Measurements from ENCODE around the gene C16orf74.

C16orf74 gene

DNA sequence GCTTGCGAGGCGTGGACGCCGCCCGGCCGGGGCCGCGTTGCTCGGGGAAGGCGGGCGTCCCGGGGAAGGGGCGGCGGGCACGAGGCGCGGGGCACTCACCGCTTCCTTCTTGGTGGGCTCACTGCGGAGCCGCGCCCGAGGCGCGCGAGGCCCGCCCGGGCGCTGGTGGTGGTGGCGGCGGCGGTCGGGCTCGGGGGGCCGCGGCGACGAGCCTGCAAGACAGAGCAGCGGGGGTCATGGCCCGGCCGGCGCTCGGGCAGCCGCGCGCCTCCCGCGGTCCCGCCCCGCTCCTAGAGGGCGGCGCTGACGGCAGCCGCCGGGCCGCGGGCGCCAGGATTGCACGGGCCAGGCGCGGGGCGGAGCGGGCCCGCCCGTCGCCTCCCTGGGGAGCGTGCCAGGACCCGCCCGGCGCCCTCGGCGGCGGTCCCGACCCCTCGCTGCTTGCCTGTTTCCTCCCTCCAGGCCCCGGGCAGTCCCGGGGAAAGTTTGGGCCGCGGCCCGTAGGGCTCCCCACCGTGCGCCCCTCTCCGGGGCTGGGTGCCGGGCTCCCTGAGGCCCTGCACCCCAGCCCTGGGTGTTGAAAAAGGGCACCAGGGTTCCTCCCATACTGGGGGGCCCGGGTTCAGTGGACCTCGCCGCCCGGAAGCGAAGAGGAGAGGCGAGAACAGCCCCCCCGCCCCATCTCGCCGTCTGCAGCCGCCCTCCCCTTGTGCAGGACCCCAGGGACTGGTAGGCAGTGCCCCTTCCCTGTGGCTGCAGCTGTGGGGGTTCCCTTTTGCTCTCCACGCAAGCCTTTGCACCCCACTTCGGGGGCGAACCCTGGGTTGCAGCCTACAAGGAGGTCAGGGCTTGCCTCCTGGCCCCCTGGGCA is at the start of gene C16orf74:
TSS of gene C16orf74 (minus strand) at position 270 of the 871 bp plus-strand sequence. CDS start 15,879 bp downstream, outside the sequence.
- peak; percentile 45 for DNase-seq

DNA sequence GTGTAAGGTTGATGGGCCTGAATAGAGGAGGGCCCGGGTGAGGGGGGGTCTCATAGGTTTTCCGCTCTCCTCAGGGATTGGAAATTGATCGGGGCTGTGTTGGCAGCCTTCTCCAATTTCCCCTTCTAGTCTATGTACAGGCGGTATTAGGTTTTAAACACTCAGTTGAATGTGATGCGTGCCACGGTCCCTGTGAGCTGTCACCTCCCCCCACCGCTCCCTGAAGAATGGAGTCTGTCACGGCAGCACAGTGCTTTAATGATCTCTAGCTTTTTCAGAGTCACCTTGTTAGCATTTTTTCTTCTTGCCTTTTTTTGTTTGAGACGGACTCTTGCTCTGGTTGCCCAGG is 49.4 kb upstream of the C16orf74 start:
- DNase-seq (peak; percentile 25), ATAC-seq (peak; percentile 4)

More for the DNA sequence above, at the start of gene C16orf74:
- peak; percentile 57 for ATAC-seq

DNA sequence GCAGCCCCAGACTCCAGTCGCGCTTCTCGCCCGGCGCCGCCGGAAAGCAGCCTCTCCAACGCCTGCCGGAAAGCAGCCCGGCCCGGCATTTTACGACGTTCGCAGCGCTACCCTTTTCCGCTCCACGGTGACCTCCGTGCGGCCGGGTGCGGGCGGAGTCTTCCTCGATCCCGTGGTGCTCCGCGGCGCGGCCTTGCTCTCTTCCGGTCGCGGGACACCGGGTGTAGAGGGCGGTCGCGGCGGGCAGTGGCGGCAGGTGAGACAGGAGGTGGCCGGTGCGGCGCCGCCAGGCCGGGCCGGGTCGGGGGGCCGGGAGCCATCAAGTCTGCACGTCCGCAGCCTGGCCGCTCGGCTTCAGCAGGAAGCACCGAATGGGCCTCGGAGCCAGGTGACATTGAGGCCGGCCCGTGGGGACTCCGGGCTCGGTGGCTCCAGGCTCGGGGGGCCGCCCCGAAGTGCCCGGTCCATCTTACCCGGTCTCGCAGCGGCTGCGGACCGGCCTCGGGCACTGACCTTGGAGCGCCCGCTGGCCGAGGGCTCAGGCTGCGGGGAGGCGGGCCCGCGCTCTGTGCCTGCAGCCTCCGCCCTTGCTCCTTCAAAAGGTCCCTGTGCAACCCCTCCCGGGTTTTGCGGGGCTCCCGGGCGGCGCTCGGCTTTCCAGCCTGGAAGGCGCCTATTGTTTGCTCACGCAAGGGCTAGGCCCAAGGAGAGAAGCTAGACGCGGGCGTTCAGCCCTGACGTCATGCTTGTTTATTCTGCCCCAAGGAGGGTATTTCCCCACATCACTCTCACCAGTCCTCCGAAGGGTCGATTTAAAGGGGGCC is 48.8 kb upstream of the C16orf74 start, which contains the start of the genes COX4I1 and EMC8:
TSS of gene COX4I1 (plus strand) at position 199 of the 824 bp plus-strand sequence. CDS start 1,511 bp downstream, outside the sequence.
TSS of gene EMC8 (minus strand) at position 48 of the 824 bp plus-strand sequence. CDS start 249 bp downstream, outside the sequence.
- ATAC-seq = peak; percentile 92
- peak; percentile 96 for DNase-seq

DNA sequence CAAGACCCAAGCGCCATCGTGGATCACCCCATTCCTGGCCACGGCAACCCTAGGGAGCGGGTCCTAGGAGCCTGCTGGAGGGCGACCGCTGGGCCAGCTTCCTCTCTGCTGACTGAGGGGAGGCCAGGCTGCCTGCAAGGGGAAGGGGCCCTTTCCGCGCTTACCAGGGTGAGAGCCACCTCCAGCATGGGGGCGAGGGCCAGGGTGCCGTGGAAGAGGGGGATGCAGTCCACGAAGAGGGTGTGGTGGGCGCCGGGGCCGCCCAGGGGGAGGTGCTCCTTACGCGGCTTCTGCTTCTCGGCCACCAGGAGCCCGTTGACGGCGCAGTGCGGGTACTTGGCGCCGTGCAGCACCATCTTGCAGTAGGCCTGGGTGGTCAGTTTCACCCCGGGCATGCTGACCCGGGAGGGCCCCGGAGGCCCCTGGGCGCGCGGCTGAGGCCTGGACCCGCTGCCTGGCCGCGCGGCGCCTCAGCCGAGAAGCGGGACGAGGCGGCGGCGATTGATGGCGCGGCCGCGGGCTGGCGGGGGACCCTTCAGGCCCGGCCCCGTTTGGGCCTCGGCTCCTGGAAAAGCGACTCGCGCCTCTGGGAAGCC is 48.1 kb upstream of the C16orf74 start:
- DNase-seq (peak; percentile 54), ATAC-seq (peak; percentile 26)

DNA sequence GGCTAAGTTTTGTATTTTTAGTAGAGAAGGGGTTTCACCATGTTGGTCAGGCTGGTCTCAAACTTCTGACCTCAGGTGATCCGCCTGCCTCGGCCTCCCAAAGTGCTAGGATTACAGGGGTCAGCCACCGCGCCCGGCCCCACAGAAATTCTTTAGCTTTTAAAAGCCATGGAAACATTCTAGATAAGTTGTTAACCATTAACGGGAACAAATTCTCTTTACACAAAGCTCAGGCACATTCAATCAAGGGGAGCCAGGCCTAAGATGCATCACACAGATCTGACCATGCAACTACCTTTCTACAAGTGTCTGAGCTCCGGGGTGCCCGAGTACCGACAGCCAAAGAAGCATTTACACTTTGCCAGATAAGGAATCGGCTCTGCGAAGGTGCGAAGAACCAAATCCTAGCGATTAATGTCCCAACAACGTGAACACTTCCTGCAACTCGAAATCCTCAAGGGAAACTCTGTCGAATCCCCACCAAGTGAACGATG is 47.4 kb upstream of the C16orf74 start:
- ATAC-seq (no peak), DNase-seq (no peak)

DNA sequence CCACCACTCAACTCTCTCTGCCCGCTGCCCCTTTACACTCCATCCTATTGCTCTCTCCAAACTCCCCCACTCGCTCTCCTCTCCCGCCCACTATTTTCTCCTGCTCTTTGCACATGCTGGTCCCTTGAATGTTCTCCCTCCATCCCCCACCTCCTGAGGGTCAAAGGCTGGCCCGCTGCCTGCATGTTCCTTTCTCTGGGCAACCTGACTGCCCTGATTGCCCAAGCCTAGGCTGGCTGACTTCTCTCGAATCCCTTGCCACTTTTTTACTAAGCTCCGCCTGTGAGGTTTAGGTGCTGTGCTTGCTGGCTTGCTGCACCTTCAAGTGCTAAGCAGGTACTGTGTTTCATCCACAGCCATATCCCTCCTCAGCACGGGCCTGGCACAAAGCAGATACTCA is 45.7 kb upstream of the C16orf74 start:
- DNase-seq (no peak), ATAC-seq (no peak)

DNA sequence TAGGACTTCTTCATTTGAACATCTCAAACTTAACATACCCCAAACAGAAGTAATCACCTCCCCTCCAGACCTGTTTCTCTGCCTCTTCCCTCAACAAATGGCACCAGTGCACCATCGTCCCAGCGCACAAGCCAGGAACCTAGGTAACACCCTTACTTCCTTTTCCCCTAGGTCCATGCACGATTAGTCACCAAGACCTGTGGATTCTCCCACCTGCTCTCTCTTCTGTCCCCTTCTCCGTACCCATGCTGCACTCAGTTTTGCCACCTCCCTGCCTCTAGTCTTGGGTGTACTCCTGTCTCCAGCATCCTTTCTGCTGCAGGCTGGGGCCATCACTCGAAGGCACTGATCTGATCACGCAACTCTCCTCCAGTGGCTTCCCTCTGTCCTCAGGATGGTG is 45.3 kb upstream of the C16orf74 start:
- ATAC-seq (no peak), DNase-seq (no peak)

DNA sequence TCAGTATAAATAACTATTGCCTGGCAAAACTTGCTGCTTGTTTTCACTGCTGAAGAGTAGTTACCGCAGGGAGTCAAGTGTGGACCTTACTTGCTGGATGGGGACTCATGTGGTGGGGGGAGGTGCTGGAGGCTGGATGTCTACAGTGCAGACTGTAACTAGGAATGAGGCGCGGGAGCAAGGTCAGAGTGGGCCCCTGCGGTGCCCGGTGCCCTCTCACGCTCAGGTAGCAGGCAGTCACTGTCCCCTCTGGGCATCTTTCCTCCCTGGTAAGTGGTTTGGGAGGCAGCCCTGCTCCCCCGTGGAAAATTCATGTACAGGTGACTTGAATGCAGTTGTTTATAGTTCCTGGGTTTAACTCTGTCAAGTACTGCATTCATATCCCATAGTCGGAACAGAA is 43.8 kb upstream of the C16orf74 start:
- ATAC-seq (no peak), DNase-seq (no peak)

DNA sequence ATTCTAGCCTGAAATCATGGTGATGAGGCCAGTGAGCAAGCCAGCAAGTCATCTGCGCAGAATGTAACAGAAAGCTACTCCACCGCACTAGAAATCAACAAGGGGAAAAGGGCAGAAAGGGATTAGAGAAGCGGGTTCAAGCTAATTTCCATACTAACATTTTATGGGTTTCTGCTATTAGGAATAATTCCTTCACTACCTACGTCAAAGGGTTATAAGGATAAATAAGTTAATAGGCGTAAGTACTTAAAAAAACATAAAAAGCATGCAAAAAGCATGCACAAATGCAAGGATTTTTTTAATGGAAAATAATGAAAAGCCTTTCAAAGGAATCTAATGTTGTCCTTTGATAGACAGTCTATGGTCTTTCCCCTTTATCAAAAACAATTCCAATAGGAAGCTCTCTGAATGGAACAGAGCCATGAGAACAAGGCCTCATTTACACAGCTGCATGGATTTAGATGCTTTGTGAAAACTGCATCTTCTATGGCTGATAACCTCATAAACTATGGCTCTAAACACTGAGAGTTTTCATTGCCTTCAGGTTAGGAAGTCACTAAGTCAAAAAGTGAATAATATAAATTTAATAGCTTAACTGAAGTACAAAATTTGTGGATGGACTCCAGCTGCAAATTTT is 42.9 kb upstream of the C16orf74 start:
- no peak for DNase-seq
- ATAC-seq = no peak

DNA sequence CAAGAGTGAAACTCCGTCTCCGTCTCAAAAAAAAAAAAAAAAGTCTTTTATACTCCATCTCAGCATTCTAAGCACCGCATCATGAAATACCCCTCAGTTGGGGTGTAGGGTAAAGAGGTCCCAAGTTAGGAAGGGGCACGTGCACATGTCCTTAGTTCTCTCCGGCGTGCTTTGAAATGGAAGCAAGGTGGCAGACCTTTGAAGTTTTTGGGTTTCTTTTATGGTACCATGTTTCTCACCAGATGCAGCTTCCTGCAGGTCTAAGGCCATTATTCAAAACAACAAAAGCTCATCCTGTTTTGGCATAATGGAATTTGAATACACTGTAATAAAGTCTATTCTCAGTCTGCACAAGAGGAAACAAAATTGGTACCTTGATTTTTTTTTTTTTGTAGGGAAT is 38.9 kb upstream of the C16orf74 start:
- DNase-seq (no peak), ATAC-seq (no peak)

DNA sequence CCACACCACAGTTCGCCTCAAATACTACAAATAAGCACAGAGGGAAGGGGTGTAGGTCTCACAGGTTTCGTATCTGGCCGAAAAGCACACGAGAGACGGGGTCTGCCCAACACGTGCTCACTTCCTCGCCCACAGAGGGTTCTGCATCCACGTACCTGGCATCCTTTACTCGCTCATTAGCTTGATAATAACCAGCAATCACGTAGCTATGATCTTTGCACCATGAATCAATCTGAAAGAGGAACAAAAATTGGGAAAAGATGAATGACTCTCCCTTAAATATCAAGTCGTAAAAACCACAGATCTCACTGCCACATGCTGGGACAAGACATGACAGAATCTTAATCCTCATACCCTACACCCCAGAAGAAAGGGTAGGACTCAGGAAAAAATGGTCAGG is 37.9 kb upstream of the C16orf74 start:
- DNase-seq (no peak), ATAC-seq (no peak)

DNA sequence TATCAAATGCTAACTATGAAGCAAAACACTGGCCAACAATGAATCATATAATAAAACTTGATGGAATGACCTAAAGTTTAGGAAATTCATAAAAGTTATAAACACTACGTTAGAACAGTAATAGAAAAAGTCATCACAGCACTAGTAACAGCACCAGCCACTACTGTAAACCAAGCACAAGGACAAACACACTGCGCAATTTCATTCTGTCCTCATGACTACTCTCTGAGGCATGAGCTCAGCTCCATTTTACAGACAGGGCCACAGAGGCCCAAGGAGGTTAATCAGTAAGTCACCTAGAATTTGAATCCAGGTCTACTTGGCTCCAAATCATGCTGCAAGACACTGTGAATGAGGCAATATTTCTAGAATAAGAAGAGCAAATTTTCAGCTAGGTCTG is 35.0 kb upstream of the C16orf74 start:
- ATAC-seq (no peak), DNase-seq (no peak)

DNA sequence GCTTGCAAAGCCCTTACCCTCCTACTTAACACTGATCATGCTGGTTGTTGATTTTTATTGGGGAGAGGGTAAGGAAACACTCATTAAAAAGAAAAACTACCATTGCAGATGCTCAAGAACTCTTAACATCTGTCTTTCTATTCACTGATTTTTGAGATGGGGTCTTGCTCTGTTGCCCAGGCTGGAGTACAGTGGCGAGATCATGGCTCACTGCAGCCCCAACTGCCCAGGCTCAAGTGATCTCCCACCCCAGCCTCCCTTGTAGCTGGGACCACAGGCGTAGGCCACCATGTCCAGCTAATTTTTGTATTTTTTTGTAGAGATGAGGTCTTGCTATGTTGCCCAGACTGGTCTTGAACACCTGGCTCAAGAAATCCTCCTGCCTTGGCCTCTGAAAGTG is 33.9 kb upstream of the C16orf74 start:
- ATAC-seq = no peak
- no peak for DNase-seq

DNA sequence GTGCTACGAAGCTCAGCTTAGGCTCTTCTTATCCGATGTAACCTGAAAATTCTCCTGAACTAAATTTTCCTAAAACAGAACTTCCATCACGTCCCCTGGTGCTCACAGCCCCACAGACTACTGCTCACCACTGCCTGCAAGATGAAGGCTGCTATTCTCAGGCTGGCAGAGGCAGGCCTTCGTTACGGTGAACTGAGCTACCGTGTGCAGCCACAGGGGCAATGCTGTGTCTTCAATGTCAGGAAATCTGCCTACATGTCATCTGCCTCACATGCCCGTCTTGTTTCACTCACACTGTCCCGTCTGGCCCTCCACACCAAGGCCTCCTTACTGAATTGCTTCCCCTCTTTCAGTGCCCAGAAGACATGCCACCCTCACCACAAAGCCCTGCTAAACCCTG is 32.5 kb upstream of the C16orf74 start:
- no peak for ATAC-seq
- no peak for DNase-seq

DNA sequence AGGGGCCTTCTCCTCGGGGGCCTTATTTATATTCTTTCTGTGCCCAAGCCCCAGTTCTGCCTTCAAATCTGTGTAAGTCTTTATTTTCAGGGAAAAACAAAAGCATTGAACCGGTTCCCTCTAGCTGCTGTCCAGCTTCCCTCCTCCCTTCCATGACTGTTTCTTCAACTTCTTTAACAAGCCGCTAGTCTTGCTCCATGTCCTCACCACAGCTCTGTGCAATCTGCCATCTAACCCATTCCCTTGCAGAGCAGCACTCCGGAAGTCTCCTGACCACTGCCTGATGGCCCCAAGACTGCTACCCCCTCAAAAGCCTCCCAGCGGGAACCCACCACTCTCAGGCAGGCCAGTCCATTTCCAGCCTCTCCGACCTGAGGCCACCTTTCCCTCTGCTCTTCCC is 31.6 kb upstream of the C16orf74 start:
- ATAC-seq = no peak
- DNase-seq = no peak

DNA sequence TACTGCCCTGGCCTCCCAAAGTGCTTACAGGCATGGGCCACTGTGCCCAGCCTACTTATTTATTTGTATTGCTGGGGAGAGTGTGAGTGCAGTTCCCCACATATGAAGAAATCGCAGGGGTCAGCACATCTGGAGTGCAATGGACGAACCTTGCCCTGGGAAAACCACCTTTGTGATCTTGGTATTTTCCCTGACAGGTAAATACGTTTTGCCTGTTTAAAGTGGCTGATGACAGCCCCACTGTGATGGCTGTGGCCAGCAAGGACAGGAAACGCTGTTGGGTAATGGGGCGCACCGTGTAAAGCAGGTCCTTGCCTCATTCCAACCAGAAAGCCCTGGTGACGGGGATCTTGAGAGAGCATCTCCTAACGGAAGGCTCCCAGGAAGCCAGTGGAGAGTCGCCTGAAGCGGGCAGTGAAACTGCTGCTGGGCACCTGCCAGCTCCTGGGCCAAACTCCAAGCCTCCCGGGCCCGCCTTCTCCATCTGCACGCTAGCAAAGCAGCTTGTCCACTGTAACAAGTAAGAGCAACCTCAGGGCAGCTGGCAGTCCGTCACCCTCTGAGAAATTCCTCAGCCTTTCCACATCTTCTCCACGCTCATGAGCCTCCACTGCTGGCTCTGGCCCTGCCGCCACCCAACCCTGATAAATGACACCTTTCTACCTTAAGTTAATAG is 30.9 kb upstream of the C16orf74 start:
- ATAC-seq = no peak
- no peak for DNase-seq

DNA sequence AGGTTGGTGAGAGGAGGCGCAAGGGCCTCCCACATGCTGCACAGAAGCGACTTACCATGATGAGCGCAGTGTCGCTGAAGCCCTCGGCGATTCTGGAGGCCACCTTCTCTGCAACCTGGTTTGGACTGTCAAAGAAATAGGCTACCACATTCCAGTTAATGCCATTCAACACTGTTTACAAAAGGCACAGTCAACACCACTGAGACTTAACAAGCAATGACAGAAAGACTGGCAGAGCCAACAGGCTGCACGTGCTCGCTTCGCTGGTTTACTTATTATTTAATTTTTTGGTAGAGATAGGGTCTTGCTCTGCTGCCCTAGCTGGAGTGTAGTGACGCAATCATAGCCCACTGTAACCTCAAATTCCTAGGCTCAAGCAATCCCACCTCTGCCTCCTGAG is 30.3 kb upstream of the C16orf74 start:
- ATAC-seq = no peak
- DNase-seq = no peak

DNA sequence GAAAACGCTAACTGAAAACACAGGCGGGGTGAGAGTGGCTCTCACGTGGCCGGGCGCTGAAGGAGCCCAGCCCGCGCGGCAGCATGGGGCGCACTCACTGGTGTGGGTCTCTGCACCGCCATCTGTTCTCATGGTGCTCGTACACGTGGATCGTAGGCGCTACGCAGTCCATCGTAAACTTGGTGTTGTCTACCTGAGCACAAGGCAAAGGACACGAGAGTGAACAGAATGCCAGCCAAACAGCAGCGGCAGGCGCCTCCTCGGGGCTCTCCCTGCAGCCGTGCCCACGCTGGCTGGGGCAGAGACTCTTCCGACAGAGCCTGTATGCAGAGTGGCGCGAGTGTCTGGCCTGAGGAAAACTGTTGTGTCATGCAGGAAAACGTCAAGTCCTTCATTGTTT is 29.4 kb upstream of the C16orf74 start:
- ATAC-seq = no peak
- DNase-seq = no peak

DNA sequence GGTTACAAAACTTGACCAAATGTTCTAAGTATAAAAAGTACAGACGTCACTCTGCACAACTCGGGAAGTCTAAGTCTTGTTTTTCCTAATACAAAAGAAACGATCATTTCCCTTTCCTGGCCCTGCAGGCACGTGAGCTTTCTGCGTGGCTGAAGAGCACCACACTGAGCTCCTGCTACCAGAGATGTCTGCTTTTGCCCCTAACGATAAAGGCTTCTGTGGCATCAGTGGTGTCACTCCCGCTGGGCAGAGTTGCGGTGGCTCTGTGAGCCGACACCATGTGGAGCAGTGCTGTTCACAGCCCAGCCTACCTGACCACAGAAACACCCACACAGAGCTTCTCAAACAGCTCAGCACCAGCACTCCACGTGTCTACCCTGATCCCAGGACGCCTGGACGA is 28.0 kb upstream of the C16orf74 start:
- peak; percentile 37 for DNase-seq

DNA sequence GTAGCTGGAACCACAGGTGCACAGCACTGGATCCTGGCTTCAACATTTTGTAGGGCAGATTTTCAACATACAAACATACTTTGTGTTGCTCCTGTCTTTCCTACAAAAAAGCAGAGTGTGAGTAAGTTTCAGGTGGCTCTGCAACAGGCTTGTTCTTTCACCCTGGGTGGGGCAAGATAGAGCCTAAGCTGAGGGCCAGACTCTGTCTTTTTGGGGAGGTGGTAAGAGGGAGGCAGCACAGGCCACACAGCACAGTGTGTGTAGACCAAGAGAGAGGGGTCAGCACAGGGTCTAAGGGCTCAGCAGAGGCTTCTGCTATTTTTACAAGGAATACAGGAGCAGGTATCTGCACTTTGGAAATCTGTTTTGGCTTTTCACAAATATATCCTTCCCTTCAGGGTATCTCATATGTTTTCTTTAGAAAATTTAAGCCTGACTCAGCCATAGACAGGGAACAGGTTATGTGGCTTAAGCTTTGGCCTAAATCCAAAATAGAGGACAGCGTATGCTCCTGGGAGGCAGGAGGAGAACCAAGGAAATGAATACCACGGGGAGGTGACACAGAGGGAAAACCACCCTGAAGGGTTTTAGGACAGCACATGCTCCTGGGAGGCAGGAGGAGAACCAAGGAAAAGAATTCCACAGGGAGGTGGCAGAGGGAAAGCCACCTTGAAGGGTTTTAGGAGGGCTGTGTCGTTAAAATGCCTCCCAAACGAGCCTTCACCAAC is 26.9 kb upstream of the C16orf74 start:
- no peak for DNase-seq

More for the DNA sequence above, 28.0 kb upstream of the C16orf74 start:
- ATAC-seq = peak; percentile 84

DNA sequence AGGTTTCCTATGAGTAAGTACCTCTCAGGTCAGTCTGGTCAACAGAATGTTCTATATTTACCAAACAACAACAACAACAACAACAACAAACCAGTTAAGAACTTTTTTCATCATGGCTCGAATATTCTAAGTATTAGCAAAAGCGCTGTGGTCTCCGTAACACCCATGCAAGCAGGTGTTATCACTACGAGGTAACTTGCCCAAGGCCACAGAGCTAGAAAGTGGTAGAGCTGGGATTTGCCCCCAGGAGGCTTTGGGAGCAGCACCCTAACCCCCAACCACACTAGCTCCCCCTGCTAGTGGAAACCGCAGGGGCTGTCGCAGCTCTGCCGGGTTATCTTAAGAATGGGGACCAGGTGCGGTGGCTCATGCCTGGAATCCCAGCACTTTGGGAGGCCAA is 23.9 kb upstream of the C16orf74 start:
- DNase-seq = no peak
- ATAC-seq = no peak

More for the DNA sequence above, 26.9 kb upstream of the C16orf74 start:
- ATAC-seq = no peak

All from stimulated activated naive CD8-positive, alpha-beta T cell treated with anti-CD3 and anti-CD28 coated beads, Interleukin-15, Interleukin-2, amounts not matched to agents 100 U/mL and 50 U/mL, for 24 hours (primary cell).